Activated CD4-positive, alpha-beta T cell treated with anti-CD3 and anti-CD28 coated beads, Interleukin-2, amount 50 U/mL, for 4 hours (primary cell): ENCODE measurements around the gene ZSCAN5A.
"Not testable (repeated sequence)": the region's sequence is repeated elsewhere in the genome, so short reads cannot be mapped to it uniquely, and the experiment has no call there.

ENCODE experiments used
- DNase-seq, 2 experiments: peaks; one replicate each; pipeline ENCODE4 v3.0.0-alpha.2; 2020

ZSCAN5A gene

GRCh38 chr19:56199687-56200086 is 115.0 kb downstream of the ZSCAN5A start:
- DNase-seq: no peak

DNA sequence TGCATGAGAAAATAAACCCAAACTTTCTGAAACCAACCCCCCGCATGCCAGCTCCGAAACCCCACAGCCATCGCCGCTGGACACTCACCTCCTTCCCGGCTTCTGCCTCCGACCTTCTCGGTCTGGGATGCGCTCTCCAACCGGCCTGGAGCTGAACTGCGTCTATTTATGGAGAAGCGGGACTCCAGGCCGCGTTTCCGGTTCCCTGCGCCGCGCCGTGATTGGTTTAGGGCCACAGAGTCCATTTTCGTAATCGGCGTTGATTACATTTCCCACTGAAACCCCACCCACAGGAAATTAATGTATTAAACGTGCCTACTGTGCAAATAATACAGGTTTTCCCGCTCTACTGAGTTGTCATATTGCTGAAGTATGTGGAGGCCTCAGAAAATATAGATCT is 117.0 kb downstream of the ZSCAN5A start, which contains the start of gene ZSCAN5B:
ZSCAN5B (minus strand) TSS at position 138 of the 400 bp plus-strand sequence. CDS start 4,731 bp downstream, outside the sequence.
- DNase-seq: not testable (repeated sequence)

DNA sequence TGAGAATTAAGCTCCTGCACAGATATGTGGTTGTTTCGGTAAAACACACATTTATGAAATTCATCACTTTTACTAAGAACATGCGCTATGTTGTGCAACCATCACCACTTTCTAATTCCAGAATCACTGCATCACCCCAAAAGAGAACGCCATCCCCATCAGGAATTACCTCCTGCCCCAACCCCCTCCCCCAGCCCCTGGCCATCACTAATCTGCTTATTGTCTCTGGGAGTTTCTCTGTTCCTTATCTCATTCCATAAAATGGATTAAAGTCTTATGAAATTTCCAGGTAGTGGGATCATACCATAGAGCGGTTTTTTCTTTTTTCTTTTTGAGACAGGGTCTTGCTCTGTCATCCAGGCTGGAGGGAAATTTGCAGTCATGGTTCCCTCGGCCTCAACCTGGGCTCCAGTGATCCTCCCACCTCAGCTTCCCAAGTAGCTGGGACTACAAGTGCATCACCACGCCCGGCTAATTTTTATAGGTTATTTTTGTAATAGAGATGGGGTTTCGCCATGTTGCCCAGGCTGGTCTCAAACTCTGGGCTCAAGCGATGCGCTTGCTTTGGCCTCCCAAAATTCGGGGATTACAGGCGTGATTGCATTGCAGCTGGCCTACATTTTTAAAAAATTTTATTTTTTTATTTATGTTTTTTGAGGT is 120.5 kb downstream of the ZSCAN5A start:
- DNase-seq: no peak

DNA sequence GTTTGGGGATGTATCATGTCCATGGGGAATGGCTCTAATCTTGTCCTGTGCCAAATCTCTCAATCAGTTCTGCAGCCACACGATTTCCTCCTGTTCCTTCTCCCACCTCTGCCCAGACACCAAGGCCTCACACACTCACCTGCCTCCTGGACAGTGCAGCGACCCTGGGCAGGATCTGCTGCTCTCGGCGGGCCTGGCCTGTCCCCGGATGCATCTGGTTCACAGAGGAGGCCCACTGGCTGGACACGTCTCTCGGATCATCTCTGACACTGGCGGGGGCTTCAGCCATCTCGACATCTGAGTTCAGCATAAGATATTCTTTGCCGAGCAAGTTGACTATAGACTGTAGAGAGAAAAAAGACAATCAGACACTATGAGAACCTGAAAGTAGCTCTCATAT is 122.9 kb downstream of the ZSCAN5A start:
- no peak for DNase-seq

- DNase-seq: no peak
These were observed 123.5 kb downstream of the ZSCAN5A start for GRCh38 chr19:56191115-56191514.

DNA sequence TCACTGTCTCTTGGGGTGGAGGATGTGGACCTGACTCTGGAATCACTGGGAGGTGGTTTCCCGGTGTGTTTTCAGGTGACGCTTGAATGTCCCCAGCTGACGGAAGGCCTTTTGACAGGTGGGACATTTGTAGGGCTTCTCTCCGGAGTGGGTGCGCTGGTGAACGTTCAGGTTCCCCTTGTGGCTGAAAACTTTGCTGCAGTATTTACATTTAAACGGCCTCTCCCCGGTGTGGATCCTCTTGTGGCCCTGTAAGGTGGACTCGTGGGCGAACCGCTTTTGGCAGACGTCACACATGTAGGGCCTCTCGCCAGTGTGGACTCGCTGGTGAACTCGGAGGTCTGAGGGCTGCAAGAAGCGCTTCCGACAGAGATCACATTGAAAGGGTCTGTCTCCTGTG is 124.9 kb downstream of the ZSCAN5A start:
- DNase-seq: no peak

GRCh38 chr19:56177564-56178243 is 136.9 kb downstream of the ZSCAN5A start:
- DNase-seq: no peak

DNA sequence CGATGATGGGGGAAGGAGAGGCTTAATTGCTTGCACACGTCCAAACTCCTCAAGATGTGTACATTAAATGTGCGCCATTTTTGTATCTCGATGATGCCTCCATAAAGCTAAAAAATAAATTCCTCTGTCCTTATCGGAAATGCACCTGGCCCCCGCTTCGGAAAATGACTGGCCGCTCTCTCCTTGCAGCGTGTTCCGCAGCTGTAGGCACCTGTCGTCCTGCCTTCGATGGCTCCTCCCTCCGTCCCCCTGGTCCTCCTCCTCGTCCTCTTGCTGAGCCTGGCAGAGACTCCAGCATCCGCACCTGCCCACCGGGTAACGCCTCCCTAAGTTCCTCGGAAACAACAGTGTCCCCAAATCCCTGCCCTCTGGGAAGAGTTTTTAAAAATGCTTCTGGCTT is 137.8 kb downstream of the ZSCAN5A start:
- DNase-seq: no peak

GRCh38 chr19:56176310-56176709 is 138.3 kb downstream of the ZSCAN5A start:
- not testable (repeated sequence) for DNase-seq

DNA sequence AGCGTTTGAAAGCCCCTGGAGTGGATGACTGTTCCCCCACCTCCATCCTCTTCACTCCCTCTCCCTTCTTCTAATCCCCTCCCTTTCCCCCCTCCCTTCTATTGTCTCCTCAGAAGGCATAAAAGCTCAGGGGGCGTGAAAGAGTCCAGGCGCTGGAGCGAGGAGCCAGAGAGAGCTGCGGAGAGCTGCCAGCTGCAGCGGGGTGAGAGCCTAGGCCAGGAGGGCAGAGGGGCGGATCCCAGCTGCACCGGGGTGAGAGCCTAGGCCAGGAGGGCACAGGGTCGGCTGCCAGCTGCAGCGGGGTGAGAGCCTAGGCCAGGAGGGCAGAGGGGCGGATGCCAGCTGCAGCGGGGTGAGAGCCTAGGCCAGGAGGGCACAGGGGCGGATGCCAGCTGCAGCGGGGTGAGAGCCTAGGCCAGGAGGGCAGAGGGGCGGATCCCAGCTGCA is 138.8 kb downstream of the ZSCAN5A start, which contains the start of gene GALP:
GALP (plus strand) TSS at position 148 of the 447 bp plus-strand sequence. CDS start 1,101 bp downstream, outside the sequence.
- not testable (repeated sequence) for DNase-seq

GRCh38 chr19:56174550-56174949 is 140.1 kb downstream of the ZSCAN5A start:
- DNase-seq: no peak

- DNase-seq: no peak
These were observed 140.6 kb downstream of the ZSCAN5A start for GRCh38 chr19:56174086-56174485.
